Measurements from ENCODE around the gene CREB3L1. TPM values are rescaled to one million over a fixed set of nuclear protein-coding genes. Genes with fewer than 3 reads are reported as not detected.

The CREB3L1 gene, protein sequence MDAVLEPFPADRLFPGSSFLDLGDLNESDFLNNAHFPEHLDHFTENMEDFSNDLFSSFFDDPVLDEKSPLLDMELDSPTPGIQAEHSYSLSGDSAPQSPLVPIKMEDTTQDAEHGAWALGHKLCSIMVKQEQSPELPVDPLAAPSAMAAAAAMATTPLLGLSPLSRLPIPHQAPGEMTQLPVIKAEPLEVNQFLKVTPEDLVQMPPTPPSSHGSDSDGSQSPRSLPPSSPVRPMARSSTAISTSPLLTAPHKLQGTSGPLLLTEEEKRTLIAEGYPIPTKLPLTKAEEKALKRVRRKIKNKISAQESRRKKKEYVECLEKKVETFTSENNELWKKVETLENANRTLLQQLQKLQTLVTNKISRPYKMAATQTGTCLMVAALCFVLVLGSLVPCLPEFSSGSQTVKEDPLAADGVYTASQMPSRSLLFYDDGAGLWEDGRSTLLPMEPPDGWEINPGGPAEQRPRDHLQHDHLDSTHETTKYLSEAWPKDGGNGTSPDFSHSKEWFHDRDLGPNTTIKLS
- polyA plus RNA-seq (ENCODE audit: insufficient read length): 38.3 TPM

DNA sequence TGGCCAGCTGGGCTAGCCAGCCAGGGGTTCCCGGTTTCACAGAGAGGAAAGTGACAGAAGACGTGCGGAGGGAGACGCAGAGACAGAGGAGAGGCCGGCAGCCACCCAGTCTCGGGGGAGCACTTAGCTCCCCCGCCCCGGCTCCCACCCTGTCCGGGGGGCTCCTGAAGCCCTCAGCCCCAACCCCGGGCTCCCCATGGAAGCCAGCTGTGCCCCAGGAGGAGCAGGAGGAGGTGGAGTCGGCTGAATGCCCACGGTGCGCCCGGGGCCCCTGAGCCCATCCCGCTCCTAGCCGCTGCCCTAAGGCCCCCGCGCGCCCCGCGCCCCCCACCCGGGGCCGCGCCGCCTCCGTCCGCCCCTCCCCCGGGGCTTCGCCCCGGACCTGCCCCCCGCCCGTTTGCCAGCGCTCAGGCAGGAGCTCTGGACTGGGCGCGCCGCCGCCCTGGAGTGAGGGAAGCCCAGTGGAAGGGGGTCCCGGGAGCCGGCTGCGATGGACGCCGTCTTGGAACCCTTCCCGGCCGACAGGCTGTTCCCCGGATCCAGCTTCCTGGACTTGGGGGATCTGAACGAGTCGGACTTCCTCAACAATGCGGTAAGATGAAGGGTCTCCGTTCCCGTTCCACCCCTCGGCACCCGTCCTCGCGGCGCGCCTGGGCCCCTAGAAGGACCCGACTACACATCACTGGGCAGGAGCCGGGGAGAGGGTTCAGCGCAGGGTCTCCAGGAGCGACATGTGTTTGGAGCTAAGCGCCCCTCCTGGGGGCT is at the start of gene CREB3L1:
Gene CREB3L1, plus strand, starts transcription at position 41 of the 765 bp plus-strand sequence. Its CDS starts 450 bp downstream, at position 491.
- no peak for DNase-seq

DNA sequence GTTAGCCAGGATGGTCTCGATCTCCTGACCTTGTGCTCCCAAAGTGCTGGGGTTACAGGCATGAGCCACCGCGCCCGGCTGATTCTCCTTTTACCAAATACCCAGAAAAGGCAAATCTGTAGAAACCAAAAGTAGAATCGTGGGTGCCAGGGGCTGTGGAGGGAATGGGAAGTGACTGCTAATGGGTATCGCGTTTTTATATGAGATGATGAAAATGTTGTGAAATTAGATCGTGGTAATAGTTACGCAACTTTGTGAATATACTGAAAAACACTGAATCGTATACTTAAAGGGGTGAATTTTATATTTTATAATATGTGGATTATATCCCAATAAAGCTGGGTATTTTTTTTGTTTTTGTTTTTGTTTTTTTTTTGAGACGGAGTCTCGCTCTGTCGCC is 48.2 kb upstream of the CREB3L1 start:
- no peak for DNase-seq

DNA sequence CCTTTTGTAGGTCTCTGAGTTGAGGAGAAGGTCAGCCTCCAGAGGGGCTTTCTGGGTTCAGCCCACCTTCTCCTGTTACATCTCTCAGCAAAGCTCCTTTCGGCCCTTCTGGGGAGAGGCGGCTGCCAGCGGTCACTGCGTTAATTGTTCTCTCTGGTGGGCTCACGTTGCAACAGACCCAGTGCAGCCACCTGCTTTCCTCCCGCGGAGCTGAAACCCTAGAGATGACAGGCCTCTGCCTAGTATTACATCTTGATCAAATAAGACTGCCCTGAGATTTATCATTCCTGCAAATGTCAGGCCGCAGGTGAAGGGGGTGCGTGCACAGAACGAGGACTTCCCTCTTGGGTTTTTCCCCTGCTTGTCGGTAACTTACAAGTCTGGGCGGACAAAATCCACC is 43.2 kb upstream of the CREB3L1 start:
- DNase-seq: no peak

DNA sequence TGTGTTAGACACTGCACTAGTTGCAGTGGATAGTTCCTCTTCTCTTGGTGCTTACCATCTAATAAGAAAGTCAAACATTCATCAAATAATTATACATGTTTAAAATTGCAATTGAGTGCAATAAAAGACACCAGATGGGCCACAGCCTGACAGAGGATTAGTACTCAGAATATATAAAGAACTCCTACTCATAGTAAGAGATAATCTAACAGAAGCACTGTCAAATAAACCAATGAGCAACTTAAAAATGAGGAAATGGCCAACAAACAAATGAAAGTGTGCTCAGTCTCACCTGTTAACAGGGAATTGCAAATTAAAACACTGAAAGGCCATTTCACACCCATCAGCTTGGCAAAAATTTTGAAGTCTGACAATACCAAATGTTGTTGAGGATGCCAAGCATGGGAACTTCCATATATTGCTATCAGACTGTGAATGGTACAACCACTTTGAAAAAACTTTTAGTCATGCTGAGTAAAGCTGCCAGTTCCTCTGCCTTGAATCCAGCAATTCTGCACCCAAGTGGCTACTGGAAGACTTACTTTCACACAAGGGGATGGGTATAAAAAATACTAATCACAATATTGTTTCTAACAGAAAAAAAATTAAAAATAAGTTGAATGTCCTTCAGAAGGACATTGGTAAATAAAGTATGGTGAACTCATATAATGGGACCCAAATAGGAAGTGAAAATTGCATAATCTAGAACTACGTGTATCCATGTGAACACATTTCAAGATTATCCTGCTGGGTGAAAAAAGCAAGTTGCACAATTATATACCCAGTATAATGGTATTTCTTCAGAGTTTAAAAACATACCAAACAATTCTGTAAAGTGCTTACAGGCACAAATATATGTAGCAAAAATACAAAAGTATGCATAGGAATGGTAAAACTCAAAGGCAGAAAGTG is 41.4 kb upstream of the CREB3L1 start:
- no peak for DNase-seq

DNA sequence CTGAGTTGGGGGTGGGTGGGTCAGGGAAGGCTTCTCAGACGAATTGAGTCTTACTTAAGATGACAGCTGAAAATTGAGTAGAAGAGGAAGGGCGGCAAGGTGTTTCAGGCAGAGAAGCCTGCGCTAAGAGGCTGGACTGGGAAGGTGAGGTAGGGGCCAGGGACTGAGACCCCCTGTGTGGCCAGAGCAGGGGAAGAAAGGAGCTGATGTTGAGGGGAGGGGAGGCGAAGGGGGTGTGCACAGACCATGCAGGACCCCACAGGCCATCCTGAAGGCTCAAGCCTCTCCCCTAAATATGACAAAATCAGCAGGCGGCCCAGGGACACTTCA is 40.6 kb upstream of the CREB3L1 start:
- DNase-seq: no peak

DNA sequence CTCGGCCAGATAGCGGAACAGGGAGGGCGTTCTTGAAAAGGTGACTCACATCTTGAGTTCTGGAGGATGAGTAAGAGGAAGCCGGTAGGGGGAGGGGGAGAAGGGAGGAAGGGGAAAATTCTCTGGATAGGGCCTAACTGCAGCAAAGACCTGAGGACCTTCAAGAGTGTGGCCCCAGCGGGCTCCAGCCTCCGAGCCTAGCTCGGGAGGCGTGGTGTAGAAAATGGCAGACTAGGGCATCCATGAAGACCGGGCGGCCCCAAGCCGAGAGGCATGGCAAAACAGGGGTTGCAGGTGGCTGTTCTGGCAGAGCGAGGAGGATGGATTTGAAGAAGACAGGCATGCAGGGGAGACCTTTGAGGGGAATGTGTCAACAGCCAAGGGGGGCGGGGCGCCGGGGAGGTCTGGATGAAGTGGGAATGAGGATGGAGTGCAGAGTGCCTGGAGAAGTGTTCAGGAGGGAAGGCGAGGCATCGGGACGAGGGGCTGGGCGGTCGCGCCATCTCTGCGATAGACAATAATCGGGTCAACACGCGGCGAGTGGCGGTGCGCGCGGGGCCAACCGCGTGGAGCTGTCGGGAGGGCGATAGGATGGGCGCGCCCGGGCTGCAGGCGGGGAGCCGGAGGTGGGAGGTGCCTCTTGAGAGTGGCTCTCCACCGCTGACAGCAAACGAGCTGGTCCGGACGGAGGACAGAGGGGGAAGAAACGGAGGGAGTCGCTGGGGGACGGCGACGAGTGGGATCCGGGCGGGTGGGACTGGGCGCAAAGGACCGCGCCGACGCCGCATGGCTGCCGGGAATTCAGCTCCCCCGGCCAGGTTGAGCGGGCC is 40.0 kb upstream of the CREB3L1 start:
- DNase-seq: peak; percentile 52

DNA sequence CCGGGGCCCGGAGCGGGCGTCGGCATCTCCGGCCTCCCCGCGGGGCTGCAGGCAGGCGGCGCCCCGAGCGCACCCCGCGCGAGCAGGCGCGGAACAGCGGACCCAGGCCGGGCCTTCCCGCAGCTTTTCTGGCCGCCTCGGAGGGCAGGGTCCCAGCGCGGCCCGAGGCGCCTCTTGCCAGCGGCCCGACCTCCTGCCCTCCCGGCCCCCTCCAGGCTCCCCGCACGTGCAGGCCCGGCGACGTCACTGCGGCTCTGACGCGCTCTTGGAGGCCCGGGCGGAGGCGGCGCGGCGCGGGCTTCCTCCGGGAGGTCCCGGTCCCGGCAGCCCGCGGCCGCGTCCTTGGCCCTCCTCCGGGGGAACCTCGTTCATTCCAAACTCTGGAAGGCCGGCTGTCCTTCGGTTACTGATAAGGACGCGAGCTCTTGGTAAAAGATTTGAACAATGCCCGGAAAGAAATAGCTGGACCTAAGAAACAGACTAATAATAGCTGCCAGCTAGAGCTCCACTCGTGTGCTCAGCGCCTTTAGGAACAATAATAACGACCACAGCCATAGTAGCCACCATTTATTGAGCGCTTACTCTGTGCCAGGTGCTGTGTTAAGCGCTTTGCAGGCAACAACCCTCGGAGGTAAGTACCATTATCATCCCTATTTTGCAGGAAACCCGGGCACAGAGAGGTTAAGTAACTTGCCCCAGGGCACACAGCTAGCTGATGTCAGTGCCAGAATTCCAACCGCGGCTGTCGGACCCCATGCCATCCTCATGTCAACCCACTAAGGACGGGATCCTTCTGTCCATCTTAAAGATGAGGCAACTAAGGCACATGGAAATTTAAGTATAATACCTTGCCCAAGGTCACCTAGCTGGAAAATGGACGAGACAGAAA is 39.1 kb upstream of the CREB3L1 start:
- DNase-seq: peak; percentile 79

DNA sequence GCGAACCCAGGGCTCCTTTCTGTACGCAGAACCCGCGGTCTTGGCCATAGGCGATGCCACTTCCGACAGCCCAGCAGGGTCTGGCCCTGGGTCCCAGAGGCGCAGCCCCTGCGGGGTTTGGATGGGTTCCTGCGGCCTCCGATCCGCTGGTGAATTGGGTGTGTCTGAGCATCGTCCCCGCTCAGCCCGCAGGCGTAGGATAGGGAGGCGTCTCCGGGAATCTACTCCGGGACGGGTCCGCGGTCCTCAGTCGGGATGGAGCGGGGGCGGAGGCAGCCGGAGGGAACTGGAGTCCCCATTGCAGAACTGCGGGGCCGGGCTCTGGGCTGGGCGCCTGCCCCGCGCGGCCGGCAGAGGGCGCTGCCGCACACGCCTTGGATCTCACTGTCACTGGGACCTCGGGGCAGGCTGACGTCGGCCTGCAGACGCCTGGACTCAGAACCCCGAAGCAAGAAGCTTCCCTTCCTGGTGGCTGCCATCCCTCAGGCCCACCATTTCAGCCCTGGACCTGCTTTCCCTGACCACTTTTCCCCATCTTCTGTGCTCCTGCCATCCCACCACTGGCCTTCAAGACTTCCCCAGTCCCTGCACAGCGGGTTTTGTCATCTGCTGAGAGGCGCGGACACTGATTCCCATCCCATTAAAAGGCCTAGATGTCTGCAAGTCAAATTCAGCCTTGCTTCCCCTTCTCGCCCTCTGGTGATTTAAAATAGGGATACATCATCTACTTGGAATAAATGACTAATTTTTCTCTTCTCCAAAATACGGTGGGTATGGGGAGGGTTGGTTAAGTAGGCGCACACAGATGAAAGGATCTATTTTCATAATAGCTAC is 38.3 kb upstream of the CREB3L1 start:
- DNase-seq: peak; percentile 91

DNA sequence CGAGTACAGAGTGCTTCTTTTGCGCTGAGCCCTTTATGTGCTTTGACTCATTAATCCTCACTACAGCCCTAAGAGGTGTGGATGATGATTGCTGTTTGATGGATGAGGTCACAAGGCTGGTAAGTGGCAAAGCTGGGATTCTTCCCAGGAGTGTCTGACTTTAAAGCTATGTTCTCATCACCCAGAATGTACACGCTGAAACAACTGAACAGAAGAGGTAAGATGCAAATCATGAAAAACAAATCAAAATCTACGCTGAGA is 37.7 kb upstream of the CREB3L1 start:
- no peak for DNase-seq

DNA sequence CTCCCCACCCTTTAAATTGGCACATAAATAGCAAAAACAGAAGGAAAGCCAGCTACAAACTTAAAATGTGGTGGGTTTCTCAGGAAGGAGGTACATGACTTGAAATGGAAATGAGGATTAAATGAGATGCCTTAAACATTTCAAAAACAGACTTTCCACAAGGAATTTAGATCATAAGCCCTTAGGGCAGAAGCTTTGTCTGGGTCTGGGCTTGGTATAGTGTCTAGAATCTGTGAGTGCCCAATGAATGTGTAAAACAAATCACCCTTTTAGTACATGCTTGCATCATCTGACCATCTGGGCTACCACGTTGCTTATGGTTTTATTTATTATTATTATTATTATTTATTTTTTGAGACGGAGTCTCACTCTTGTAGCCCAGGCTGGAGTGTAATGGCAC is 37.1 kb upstream of the CREB3L1 start:
- DNase-seq: no peak

DNA sequence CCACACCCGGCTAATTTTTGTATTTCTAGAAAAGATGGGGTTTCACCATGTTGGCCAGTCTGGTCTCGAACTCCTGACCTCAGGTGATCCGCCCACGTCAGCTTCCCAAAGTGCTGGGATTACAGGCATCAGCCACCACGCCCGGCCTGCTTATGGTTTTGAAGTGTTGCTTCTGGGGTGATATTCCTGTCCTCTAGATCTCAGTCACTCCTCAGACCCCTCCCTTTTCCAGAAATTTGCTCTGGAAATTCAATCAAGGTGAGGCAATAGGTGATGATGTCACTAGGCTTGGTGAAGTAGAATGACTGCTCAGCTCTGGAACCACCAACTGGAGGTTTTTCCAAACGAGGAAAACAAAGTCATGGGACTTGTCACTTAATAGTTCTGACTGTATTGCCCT is 36.6 kb upstream of the CREB3L1 start:
- no peak for DNase-seq

DNA sequence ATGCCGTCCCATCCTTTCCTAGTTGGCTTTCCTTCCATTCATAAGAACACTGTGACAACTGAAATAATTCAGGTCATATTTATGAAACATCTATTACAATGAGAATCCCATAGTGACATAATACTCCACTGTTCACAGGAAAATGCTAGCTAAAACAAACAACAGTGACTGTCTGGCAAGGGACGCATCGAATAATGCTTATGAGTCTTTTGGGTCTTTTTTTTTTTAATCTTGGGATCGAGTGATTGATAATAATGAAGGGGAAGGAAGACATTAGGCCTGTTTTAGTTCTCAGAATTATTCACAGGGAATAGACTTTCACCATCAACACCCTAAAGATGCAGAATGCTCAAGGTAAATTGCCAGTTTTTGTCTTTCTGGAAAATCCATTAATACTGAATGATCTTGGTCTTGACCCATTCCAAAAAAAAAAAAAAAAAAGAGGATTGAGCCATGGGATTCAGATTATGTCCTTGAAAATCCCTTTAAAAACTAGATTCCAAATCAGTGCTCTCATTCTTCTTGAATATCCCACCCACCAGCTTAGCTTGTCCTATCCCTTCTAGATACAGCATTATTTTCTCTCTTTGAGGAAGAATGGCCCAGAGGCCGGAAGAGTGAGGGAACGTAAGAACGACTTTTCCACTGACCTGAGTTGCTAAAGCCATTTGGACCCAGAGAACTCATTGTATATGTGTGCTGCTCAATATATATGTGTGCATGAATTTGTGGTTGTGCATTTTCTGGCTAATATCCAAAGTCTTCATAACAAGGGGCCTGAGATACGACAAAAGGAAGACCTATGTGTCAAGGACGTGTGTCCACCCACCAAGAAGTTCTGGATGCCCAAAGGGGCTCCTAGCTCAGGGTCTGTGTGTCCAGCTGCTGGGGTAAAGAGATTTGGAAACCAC is 35.2 kb upstream of the CREB3L1 start:
- DNase-seq: peak; percentile 71

DNA sequence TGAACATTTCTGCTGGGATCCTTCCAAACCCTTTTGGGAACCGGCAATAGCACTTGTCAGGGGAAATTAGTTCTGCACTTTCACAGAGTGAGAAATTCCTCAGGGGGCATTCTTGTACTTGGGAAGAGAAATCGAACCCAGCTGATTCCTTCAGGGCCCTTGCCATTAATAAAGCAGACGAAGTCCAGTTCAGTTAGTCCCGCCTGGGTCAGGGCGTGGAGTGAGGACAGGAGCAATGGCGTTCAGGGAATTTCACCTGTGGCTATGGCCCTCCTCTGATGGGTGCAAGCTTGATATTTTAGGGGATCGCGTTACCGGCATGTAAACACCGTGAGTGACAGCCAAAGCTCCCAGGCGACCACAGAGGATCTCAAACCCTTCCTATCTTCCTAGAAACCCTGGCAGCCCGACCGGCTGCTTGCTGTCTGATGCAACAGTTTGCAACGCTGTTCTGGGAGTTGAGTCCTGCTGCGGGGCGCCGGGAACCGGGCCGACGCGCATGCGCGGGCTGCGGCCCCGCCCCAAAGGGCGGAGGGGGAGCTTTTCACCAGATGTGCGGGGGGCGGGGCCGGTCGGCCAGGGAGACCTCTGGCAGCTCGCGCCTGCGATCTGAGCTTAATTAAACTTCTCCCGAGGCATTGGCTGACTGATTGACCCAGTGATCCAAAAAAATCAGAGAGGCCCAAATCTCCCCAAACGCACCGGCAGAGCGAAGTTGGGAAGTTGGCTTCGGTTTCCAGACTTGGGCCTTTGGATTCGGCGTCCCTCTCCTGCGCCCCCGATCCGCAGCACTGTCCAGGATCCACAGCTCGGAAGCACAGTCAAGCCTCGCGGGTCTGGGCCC is 34.3 kb upstream of the CREB3L1 start:
- DNase-seq: peak; percentile 98

DNA sequence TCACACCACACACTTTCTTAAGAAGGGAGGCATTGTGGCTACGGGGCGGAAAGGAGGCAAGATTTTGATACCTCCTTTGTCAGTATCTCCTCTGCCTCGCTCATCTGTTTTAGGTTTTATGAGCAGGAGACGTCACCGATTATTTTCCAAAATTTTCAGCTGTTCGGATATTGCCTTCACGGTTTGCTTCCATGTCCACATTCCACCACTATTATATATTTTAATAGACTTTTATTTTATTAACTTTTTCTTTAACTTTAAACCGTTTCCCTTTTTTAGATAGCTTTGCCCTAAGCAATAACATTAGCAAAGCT is 33.7 kb upstream of the CREB3L1 start:
- no peak for DNase-seq

DNA sequence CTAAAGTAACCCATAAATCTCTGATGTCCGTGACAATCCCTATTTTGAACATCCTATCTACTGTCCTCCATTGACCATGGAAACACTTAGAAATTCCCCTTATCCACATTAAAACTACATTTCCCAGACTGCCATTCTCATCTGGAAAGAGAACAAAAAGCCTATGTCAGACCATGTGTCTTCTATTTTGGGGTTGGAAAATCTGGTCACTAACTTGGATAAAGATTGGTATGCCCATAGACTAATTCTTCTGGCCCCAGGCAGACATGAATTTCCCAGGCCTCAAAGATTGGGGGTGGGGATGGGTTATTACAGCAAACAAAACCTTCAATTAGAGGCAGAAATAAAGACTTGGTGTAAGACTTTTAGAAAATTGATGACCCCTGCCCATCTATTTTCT is 30.9 kb upstream of the CREB3L1 start:
- peak; percentile 48 for DNase-seq

DNA sequence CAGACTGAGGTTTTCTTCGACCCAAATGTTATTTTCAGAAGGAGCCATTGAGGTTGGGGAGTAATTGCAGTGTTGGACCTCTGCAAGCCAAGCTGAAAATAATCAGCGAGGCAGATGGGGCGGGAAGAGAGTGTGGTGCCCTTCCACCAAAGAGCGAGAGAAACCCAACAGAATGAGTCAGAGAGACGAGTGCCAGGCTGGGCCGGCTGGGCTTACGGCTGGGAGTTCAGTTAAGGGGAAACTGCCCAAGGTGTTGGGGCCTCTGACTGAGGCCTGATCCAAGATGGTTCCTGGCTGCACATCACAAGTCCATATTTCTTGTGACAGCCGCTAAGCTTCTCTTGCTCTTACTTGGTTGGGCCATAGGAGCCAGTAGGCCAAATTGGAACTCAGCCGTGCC is 30.4 kb upstream of the CREB3L1 start:
- no peak for DNase-seq

DNA sequence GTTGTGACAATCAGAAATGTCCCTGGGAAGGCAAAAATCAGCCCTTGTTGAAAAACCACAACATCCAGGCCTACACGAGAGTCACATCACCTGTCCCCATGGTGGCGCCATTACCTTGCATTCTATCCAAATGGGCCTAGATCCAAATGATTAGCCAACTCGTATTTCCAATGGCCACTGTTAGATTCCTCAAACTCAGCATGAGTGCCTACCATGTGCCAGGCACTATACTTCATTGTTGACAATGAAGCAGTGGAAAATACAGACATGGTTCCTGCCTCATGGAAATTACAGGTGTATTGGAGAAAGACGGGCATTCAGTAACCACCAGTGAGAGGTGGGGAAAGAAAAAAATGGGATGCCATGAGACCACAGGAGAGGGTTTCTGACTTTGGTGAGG is 29.8 kb upstream of the CREB3L1 start:
- DNase-seq: no peak
